Liver (tissue), 9 donors: ENCODE measurements around the gene ACP1. TPM values are rescaled to one million over a fixed set of nuclear protein-coding genes. Genes with fewer than 3 reads are reported as not detected.

Experiments
- DNase-seq: peaks from one replicate; pipeline ENCODE4 v3.0.0-alpha.2; 2017; ENCODE audit warnings: low spot score
- H3K27ac ChIP-seq, 2 donors: one replicate each; pipeline ENCODE4 v1.7.0; 2013; ENCODE audit warnings: inconsistent platforms in 2 of 2, low read length in 2 of 2, control low read depth in 1 of 2, low read depth in 1 of 2, mild to moderate bottlenecking in 1 of 2
- H3K27me3 ChIP-seq, 4 donors: one replicate each; pipeline versions ENCODE4 v1.6.1 to v1.7.0; 2013; ENCODE audit warnings: low read length in 3 of 4, inconsistent platforms in 1 of 4, mild to moderate bottlenecking in 1 of 4, moderate library complexity in 1 of 4; ENCODE audit not compliant: control insufficient read depth in 4 of 4, insufficient read depth in 4 of 4
- H3K36me3 ChIP-seq, 4 donors: one replicate each; pipeline versions ENCODE4 v1.6.1 to v1.7.0; 2013; ENCODE audit warnings: low read length in 3 of 4, mild to moderate bottlenecking in 3 of 4, low read depth in 1 of 4, moderate library complexity in 1 of 4; ENCODE audit not compliant: control insufficient read depth in 4 of 4, insufficient read depth in 3 of 4
- H3K4me1 ChIP-seq, 4 donors: one replicate each; pipeline versions ENCODE4 v1.6.1 to v1.7.0; 2013; ENCODE audit warnings: low read length in 3 of 4, mild to moderate bottlenecking in 3 of 4, moderate library complexity in 1 of 4; ENCODE audit not compliant: control insufficient read depth in 4 of 4, insufficient read depth in 4 of 4
- H3K4me3 ChIP-seq, 3 donors: one replicate each; pipeline versions ENCODE4 v1.6.1 to v1.7.0; 2013; ENCODE audit warnings: low read length in 3 of 3, control low read depth in 1 of 3, low read depth in 1 of 3, mild to moderate bottlenecking in 1 of 3
- H3K9ac ChIP-seq, 2 donors: one replicate each; pipeline ENCODE4 v1.7.0; 2013; ENCODE audit warnings: low read length in 2 of 2, mild to moderate bottlenecking in 2 of 2, moderate library complexity in 2 of 2, control low read depth in 1 of 2, low read depth in 1 of 2
- H3K9me3 ChIP-seq, 4 donors: one replicate each; pipeline versions ENCODE4 v1.6.1 to v1.7.0; 2013; ENCODE audit warnings: low read length in 3 of 4; ENCODE audit not compliant: control insufficient read depth in 4 of 4
- ATF3 ChIP-seq: IDR thresholded peaks from 2 replicates; pipeline ENCODE4 v1.6.1; 2016; ENCODE audit warnings: antibody characterized with exemption
- CTCF ChIP-seq: fragments of 150-350 bp; IDR thresholded peaks from 2 replicates; pipeline ENCODE4 v1.5.1; 2017; ENCODE audit warnings: improper control_type of control experiment, low read depth, low read length; ENCODE audit not compliant: missing input control
- EGR1 ChIP-seq, 2 donors: IDR thresholded peaks; 2 replicates each; pipeline ENCODE4 v1.6.1; 2016 to 2018; ENCODE audit warnings: antibody characterized with exemption in 2 of 2, low read depth in 2 of 2
- FOXA1 ChIP-seq: IDR thresholded peaks from 2 replicates; pipeline ENCODE4 v1.6.1; 2016; ENCODE audit warnings: antibody characterized with exemption
- GABPA ChIP-seq, 2 donors: IDR thresholded peaks in 1 of 2; conservative IDR thresholded peaks in 1 of 2; 2 replicates each; pipeline ENCODE4 v1.6.1; 2016; ENCODE audit warnings: antibody characterized with exemption in 2 of 2, mild to moderate bottlenecking in 1 of 2, moderate library complexity in 1 of 2
- HNF4A ChIP-seq, 2 donors: conservative IDR thresholded peaks; 2 replicates each; pipeline ENCODE4 v1.6.1; 2016; ENCODE audit warnings: antibody characterized with exemption in 2 of 2, mild to moderate bottlenecking in 2 of 2
- HNF4G ChIP-seq: IDR thresholded peaks from 2 replicates; pipeline ENCODE4 v1.6.1; 2016; ENCODE audit warnings: antibody characterized with exemption
- JUND ChIP-seq, 2 donors: IDR thresholded peaks; 2 replicates each; pipeline ENCODE4 v1.6.1; 2016; ENCODE audit warnings: antibody characterized with exemption in 2 of 2
- MAX ChIP-seq: IDR thresholded peaks from 2 replicates; pipeline ENCODE4 v1.6.1; 2016; ENCODE audit warnings: antibody characterized with exemption
- NR2F2 ChIP-seq: IDR thresholded peaks from 2 replicates; pipeline ENCODE4 v1.6.1; 2016; ENCODE audit warnings: antibody characterized with exemption
- REST ChIP-seq: IDR thresholded peaks from 2 replicates; pipeline ENCODE4 v1.6.1; 2016; ENCODE audit warnings: antibody characterized with exemption, mild to moderate bottlenecking
- RXRA ChIP-seq, 2 donors: IDR thresholded peaks; 2 replicates each; pipeline ENCODE4 v1.6.1; 2017 to 2018; ENCODE audit warnings: antibody characterized with exemption in 2 of 2, mild to moderate bottlenecking in 1 of 2
- SP1 ChIP-seq: IDR thresholded peaks from 2 replicates; pipeline ENCODE4 v1.6.1; 2018; ENCODE audit warnings: antibody characterized with exemption, mild to moderate bottlenecking
- TAF1 ChIP-seq: conservative IDR thresholded peaks from 2 replicates; pipeline ENCODE4 v1.6.1; 2016; ENCODE audit warnings: antibody characterized with exemption, mild to moderate bottlenecking
- YY1 ChIP-seq: IDR thresholded peaks from 2 replicates; pipeline ENCODE4 v1.6.1; 2016; ENCODE audit warnings: antibody characterized with exemption, mild to moderate bottlenecking
- ZBTB33 ChIP-seq: IDR thresholded peaks from 2 replicates; pipeline ENCODE4 v1.6.1; 2016; ENCODE audit warnings: antibody characterized with exemption
- WGBS: extraction: QIAGEN DNeasy Blood & Tissue Kit; methylation state at CpG from one replicate; pipeline ENCODE4 v1.1.7; 2013; 5-methylcytosine and 5-hydroxymethylcytosine counted together
- polyA plus RNA-seq, 2 donors: library from polyadenylated mRNA; stranded (reverse) in 1 of 2; unstranded in 1 of 2; fragments of 200-250 nt in 1 of 2; fragments of >200 nt in 1 of 2; fragmentation: Nextera tagmentation in 1 of 2; extraction: Ambion mirVana in 1 of 2; gene quantifications; one replicate each; pipeline versions ENCODE4 v1.2.1 to v1.2.3, GENCODE V29; 2013 to 2015
- total RNA-seq, 2 donors: library from RNA; depleted of rRNA; stranded (reverse); fragments of >200 nt; gene quantifications; one replicate each; pipeline ENCODE4 v1.2.3, GENCODE V29; 2014
- donor health status: healthy.
- donor health status: healthy.
- donor health status: healthy.
- donor health status: healthy.
- donor health status: healthy.

The ACP1 gene
- total and polyA plus RNA-seq, 4 donors, result 59.9 to 115 (median 75.7) TPM

GRCh38 chr2:284896-285492, 20.2 kb downstream of the ACP1 start:
- 66% methylated on average over 13 of the region's 13 CpGs for WGBS
- DNase-seq, result no peak
- no peak overlapping the region for H3K9ac ChIP-seq
- H3K36me3 ChIP-seq, result peaks cover 4 to 17% (median 6%) of the 10 kb centered on the region in 4 donors
- H3K27ac ChIP-seq, result no peak overlapping the region
- peaks cover 13 to 26% (median 17%) of the 10 kb centered on the region in 4 donors for H3K4me1 ChIP-seq
- H3K4me3 ChIP-seq, result no peak overlapping the region
- peaks cover 0 to 8% (median 2%) of the 10 kb centered on the region in 4 donors for H3K27me3 ChIP-seq
- TF ChIP-seq ZBTB33 (no peak), CTCF (no peak), REST (no peak), EGR1 (IDR thresholded peaks at IDR 0.05; ENCODE audit: low read depth in 2 of 2) (no peak), ATF3 (no peak), RXRA (IDR thresholded peaks at IDR 0.05) (no peak), YY1 (no peak), SP1 (no peak), TAF1 (no peak), JUND (IDR thresholded peaks at IDR 0.05) (no peak), GABPA (IDR thresholded peaks at IDR 0.05 in 1 of 2, conservative IDR thresholded peaks at IDR 0.05 in 1 of 2) (no peak), HNF4A (conservative IDR thresholded peaks at IDR 0.05) (no peak), NR2F2 (no peak), HNF4G (no peak), MAX (no peak), FOXA1 (no peak)
- H3K9me3 ChIP-seq, result no peaks in the 10 kb centered on the region
